ENCODE measurements around the gene PHF10. TPM values are rescaled to one million over a fixed set of nuclear protein-coding genes. Genes with fewer than 3 reads are reported as not detected.
A peak's percentile ranks its signal among the peaks of the same experiment; 100 is the strongest.
"Not testable (repeated sequence)": the region's sequence is repeated elsewhere in the genome, so short reads cannot be mapped to it uniquely, and the experiment has no call there.

Gene PHF10
- total RNA-seq = 46.1 TPM
- long read RNA-seq, full-length matches to known transcripts = 68 of 87 reads
- long read RNA-seq, partial matches to known transcripts = 15 of 87 reads
- long read RNA-seq, other reads (novel, unspliced or antisense) = 4 of 87 reads

GRCh38 chr6:169724494-169725124 is at the start of gene PHF10:
TSS of gene PHF10 (minus strand) at chr6:169724500. CDS start at chr6:169723931, 569 bp downstream.
- H3K4me1 ChIP-seq = peaks cover 16% of the 10 kb centered on the region
- DNase-seq (peak; percentile 83), ATAC-seq (peak; percentile 74)
- TF ChIP-seq, protein P1, sequence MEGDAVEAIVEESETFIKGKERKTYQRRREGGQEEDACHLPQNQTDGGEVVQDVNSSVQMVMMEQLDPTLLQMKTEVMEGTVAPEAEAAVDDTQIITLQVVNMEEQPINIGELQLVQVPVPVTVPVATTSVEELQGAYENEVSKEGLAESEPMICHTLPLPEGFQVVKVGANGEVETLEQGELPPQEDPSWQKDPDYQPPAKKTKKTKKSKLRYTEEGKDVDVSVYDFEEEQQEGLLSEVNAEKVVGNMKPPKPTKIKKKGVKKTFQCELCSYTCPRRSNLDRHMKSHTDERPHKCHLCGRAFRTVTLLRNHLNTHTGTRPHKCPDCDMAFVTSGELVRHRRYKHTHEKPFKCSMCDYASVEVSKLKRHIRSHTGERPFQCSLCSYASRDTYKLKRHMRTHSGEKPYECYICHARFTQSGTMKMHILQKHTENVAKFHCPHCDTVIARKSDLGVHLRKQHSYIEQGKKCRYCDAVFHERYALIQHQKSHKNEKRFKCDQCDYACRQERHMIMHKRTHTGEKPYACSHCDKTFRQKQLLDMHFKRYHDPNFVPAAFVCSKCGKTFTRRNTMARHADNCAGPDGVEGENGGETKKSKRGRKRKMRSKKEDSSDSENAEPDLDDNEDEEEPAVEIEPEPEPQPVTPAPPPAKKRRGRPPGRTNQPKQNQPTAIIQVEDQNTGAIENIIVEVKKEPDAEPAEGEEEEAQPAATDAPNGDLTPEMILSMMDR (IDR thresholded peaks at IDR 0.05) = no peak
- no peaks in the 10 kb centered on the region for H3K27me3 ChIP-seq
- H3K4me3 ChIP-seq = peak within 1 kb of the TSS; percentile 71
- intact Hi-C loops (cut with DNase I) = no loop called here
- no peaks in the 10 kb centered on the region for H3K36me3 ChIP-seq
- no peaks in the 10 kb centered on the region for H3K9me3 ChIP-seq
- peak within 1 kb of the TSS; percentile 90 for H3K27ac ChIP-seq

DNA sequence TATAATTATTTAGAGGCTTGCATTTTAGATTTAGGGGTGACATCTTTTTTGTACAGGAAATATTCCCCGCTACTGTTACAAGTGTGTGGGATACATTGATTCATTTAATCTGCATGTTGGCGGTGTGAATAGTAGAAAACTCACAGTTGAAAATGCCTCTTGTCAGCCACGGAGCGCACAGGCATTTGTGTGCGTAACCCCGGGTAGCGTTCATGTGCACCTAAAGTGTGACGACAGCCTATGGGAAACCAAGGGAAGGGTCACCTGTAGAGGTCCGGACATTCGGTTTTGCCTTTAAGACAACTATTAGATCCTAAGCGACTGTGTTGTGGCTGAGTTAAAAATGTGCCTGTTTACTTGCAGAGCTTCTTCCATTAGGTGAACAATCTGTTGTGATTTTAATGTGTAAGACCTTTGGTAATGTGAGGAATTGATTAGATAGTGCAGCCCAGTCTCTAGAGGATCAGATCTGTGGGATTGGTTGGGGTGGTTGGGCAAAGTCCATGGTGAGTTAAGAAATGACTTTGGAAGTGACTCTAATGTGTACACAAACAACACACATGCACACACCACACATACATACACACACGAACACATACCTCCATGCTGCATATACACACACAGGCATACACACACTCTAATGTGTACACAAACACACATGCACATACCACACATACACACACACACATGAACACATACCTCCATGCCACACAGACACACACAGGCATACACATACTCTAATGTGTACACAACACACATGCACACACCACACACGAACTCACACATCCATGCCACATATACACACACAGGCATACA is 42.8 kb upstream of the PHF10 start:
- intact Hi-C loops (cut with DNase I) = no loop called here
- ATAC-seq (no peak), DNase-seq (no peak)
- H3K36me3 ChIP-seq = peaks cover 72% of the 10 kb centered on the region
- TF ChIP-seq, protein P1 (IDR thresholded peaks at IDR 0.05) = no peak
- H3K9me3 ChIP-seq = no peaks in the 10 kb centered on the region
- H3K27me3 ChIP-seq = no peaks in the 10 kb centered on the region
- H3K4me3 ChIP-seq = no peak overlapping the region
- no peak overlapping the region for H3K27ac ChIP-seq
- H3K4me1 ChIP-seq = no peaks in the 10 kb centered on the region

GRCh38 chr6:169766232-169766631 is 41.9 kb upstream of the PHF10 start:
- no peaks in the 10 kb centered on the region for H3K9me3 ChIP-seq
- intact Hi-C loops (cut with DNase I) = no loop called here
- ATAC-seq = peak; percentile 42
- no peak for DNase-seq
- TF ChIP-seq, protein P1 (IDR thresholded peaks at IDR 0.05) = no peak
- no peaks in the 10 kb centered on the region for H3K27me3 ChIP-seq
- H3K27ac ChIP-seq = peak overlapping the region; percentile 7
- H3K36me3 ChIP-seq = peaks cover 72% of the 10 kb centered on the region
- no peak overlapping the region for H3K4me3 ChIP-seq
- H3K4me1 ChIP-seq = no peaks in the 10 kb centered on the region

GRCh38 chr6:169765789-169766188 is 41.5 kb upstream of the PHF10 start:
- H3K27me3 ChIP-seq; DNase-seq; H3K4me1 ChIP-seq; intact Hi-C loops (cut with DNase I); H3K9me3 ChIP-seq; ATAC-seq; H3K4me3 ChIP-seq: not testable (repeated sequence)
- Histone ChIP-seq H3K27ac (peak overlapping the region; percentile 7), H3K36me3 (peaks cover 74% of the 10 kb centered on the region)

DNA sequence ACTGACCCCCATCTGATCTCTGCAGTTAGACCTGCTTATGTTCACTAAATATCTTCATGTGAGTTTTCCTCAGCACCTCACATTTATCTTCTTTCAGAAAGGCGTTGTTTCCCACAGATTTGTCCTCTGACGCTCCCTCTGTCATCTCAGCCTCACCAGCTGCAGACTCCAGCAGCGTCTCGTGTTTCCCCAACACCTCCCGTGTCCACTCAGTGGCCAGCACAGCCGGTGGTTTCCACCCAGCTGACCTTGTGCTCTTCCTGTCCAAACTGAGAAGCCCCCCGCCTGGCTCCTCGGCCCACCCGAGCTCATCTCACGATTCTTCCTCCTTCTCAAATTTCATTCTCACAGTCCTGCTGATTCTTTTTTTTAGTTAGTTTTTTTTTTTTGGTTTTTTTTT is 39.6 kb upstream of the PHF10 start:
- no peak overlapping the region for H3K27ac ChIP-seq
- no peaks in the 10 kb centered on the region for H3K27me3 ChIP-seq
- DNase-seq = no peak
- no peak overlapping the region for H3K4me3 ChIP-seq
- no peak for ATAC-seq
- no peaks in the 10 kb centered on the region for H3K9me3 ChIP-seq
- peaks cover 74% of the 10 kb centered on the region for H3K36me3 ChIP-seq
- TF ChIP-seq, protein P1 (IDR thresholded peaks at IDR 0.05) = no peak
- no peaks in the 10 kb centered on the region for H3K4me1 ChIP-seq
- intact Hi-C loops (cut with DNase I) = no loop called here

- no peaks in the 10 kb centered on the region for H3K9me3 ChIP-seq
- H3K27me3 ChIP-seq = no peaks in the 10 kb centered on the region
- H3K36me3 ChIP-seq = peaks cover 76% of the 10 kb centered on the region
- no peak overlapping the region for H3K4me3 ChIP-seq
- TF ChIP-seq, protein P1 (IDR thresholded peaks at IDR 0.05) = no peak
- ATAC-seq (no peak), DNase-seq (no peak)
- intact Hi-C loops (cut with DNase I) = no loop called here
- H3K4me1 ChIP-seq = no peaks in the 10 kb centered on the region
- no peak overlapping the region for H3K27ac ChIP-seq
These were observed 39.0 kb upstream of the PHF10 start for GRCh38 chr6:169763308-169763707.

All from upper lobe of right lung (tissue), 1 donor.